GM18951 (cell line): ENCODE results near the gene PCNX2.
"Not testable (repeated sequence)": the region's sequence is repeated elsewhere in the genome, so short reads cannot be mapped to it uniquely, and the experiment has no call there.

Source experiments
- POLR2A ChIP-seq: IDR thresholded peaks from 4 replicates; pipeline ENCODE4 v1.6.1; 2011; ENCODE audit warnings: mild to moderate bottlenecking; ENCODE audit not compliant: insufficient read length, insufficient read depth; ENCODE audit errors: extremely low read depth
- in situ Hi-C: fragments of 300-500 bp; cut with MboI; formaldehyde crosslinking; loops from one replicate; pipeline ENCODE4 v1.12.0; 2022; ENCODE audit warnings: low sequenced_read_pairs, mixed read lengths, inconsistent platforms; ENCODE audit not compliant: unreplicated experiment

Gene PCNX2

DNA sequence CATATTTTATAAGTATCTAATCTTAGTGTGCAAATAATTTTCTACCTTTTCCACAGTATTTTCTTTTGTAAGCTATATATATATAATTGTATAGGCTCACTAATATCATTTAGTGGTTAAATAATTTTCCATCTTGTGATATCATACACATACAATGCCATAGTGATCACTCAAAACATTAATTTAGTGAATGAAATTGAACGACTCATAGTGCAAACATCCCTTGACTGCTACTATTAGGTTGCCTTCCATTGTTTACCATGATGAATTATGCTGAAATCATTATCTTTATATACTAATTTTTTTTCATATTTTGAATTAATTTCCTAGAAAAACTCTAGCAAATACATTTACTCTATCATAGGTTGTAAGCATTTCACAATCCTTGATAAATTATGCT lies 127.1 kb downstream of the PCNX2 start:
- no peak for TF ChIP-seq POLR2A
- in situ Hi-C loops = no loop called here

GRCh38 chr1:233166896-233167295 lies 128.6 kb downstream of the PCNX2 start:
- in situ Hi-C loops = no loop called here
- TF ChIP-seq POLR2A = no peak

DNA sequence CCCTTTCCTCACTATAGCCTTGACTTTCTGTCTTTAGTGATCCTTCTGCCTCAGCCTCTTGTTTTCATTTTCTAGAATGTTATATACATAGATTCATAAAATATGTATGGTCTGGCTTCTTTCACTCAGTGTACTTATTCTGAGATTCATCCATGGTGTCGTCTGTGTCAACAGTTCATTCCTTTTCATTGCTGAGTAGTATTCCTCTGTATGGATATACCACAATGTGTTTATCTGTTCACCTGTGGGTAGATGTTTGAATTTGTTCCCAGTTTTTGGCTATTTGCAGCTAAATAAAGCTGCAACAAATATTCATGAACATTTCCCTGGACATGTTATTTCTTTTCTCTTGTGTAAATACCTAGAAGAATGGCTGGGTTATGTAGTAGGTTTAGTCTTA lies 131.8 kb downstream of the PCNX2 start:
- no peak for TF ChIP-seq POLR2A
- in situ Hi-C loops = no loop called here

DNA sequence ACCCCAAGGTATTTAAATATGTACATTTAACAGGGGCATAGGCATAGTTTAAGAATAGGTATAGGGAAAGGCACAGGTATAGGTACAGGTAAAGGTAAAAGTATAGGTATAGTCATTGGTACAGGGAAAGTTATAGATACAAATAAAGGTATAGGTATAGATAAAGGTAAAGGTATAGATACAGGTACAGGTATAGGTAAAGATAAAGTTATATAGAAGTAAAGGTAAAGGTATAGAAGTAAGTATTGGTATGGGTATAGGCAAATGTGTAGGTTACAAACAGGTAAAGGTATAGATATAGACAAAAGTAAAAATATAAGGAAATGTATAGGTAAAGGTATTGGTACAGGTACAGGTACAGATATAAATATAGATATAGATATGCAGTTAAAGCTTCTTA lies 137.2 kb downstream of the PCNX2 start:
- no peak for TF ChIP-seq POLR2A
- in situ Hi-C loops = no loop called here

GRCh38 chr1:233157245-233157644 lies 138.3 kb downstream of the PCNX2 start:
- in situ Hi-C loops = no loop called here
- TF ChIP-seq POLR2A = no peak

DNA sequence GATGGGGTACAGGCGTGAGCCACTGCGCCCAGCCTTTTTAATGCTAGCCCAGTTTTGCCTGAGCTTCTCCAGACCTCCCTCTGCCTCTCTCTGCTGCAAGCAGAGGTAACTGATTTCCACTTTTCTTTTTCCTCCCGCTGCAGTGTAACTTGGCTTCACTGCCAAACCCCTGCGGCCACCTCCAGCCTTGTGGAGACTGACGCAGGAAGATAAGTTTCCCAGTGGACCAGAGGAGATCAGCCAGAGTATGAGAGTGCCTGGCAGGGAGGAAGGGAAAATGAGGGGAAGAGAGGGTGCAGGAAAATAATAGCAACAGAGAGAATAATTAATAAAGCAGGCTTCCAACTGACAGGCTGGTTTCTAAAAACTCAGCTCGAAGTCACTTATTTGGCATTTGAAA lies 143.7 kb downstream of the PCNX2 start:
- TF ChIP-seq POLR2A = no peak
- in situ Hi-C loops = no loop called here

DNA sequence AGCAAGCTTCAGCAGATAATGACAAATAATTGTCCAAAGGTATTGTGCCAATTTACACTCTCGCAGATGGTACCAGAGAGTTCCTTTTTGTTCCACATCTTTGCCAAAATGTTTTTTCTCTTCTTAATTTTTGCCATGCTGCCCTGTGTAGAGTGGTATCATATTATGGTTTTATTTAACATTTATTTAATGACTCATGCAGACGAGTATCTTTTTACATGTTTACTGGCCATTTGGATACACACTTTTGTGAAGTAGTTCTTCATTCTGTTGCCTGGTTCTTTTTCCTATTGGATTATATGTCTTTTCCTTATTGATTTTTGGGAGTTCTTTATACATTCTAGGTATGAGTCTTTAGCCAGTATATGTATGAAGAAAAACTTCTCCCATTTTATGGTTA lies 151.1 kb downstream of the PCNX2 start:
- no peak for TF ChIP-seq POLR2A
- in situ Hi-C loops = no loop called here

DNA sequence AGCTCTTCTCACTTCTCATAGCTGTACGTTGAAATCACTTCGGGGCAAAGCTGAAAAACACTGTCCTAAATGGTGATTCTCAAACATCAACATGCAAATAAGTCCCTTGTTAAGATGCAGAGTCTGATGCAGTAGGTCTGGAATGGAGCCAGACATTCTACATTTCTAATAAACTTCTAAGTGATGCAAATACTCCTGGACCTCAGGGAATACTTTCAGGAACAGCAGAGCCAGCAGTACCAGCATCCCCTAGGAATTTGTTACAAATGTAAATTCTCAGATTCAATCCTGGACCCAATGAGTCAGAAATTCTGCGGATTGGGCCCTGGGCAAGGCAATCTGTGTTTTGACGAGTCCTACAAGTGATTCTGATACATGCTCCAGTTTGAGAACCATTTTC lies 152.3 kb downstream of the PCNX2 start:
- no peak for TF ChIP-seq POLR2A
- in situ Hi-C loops = no loop called here

DNA sequence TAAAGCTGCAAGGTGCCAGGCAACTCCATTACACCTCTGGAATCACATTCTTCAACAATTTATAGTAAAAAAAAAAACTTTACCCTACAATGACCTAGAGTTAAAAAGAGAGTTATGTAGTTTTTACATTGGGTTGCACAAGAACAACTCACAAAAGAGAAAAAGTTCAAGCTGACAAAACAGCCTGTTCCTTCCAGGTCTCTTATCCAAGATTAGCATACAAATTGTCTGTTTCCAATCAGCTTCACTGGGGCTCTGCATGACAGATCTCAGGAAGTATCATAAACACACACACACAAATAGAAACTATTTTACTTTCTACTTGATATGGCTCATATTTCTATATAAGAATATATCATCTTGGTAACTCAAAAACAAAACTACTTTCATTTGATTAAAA lies 154.6 kb downstream of the PCNX2 start:
- in situ Hi-C loops = no loop called here
- TF ChIP-seq POLR2A = no peak

DNA sequence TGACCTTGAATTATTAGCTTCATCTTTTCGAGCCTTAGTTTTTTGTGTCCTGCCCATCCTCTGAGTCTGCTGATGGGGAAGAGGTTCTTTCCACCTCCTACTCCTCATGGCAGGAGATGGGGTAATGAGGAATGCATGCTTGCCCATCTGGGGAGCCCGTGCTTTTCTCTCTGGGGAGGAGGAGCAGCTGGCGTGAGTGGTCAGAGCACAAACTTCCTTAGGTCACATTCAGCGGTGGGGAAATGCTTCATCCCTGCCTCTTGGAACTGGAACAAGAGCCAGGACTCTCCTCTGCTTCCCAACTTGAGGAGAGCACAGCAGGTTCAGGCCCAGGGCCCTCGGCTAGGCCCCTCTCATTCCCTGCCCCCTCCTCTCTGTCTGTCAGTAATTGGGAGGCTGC lies 155.0 kb downstream of the PCNX2 start:
- in situ Hi-C loops = no loop called here

DNA sequence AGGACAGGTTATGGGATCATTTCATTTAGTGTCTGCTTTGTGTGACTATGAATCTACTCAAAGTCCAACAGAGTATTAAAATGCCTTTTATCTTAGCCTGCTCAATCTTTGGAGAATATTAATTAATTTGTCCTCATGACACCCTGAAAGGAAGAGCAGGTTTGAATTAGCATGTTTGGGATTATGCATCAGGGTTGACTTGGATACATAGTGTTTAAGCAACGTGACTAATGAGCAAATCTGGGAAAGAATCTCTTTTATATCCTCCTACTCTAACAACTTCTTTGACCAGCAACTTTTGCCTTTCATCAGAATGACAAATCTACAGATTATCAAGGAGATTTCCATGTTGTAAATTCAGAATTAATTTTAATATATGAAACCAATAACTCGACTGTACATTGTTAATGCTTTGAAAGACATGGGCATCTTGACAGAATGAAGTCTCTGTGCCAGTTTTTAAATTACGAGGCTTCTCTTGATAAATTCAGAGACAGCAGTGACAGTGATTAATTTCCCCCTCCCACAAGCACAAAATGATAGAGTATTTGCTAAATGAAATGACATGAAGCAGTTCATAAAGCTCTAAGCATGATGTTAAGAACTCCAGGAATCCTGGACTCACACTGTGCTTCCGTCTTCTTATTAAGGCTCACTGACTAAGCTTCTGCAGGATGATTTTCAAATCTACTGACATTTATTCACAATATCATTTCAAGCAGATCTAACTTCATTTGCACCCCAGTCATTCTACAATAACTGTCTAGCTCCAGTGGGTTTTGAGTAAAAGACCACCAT lies 156.5 kb downstream of the PCNX2 start:
- no peak for TF ChIP-seq POLR2A
- in situ Hi-C loops = no loop called here

More for the DNA sequence above, 155.0 kb downstream of the PCNX2 start:
- TF ChIP-seq POLR2A = no peak

DNA sequence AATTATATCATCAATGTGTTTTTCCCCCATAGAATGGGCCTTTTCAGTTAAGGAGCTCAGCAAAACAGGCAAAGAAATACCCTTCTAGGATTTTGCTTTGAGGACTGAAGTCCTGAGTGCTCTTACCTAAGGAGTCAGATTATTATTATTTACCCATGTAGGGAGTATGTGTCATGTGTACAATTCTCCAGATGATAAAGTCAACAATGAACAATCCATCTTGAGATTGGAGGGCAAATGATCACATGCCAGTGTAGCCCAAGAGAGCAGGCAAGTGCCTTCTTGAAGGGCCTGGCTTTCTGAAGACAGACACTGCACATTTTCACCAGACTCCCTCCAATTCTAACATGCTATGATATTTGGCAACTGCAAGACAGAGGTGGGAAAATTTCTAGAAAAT lies 159.7 kb downstream of the PCNX2 start:
- TF ChIP-seq POLR2A = no peak
- in situ Hi-C loops = no loop called here

- no peak for TF ChIP-seq POLR2A
- in situ Hi-C loops = no loop called here
Measured at GRCh38 chr1:233132445-233132844, 163.1 kb downstream of the PCNX2 start.

DNA sequence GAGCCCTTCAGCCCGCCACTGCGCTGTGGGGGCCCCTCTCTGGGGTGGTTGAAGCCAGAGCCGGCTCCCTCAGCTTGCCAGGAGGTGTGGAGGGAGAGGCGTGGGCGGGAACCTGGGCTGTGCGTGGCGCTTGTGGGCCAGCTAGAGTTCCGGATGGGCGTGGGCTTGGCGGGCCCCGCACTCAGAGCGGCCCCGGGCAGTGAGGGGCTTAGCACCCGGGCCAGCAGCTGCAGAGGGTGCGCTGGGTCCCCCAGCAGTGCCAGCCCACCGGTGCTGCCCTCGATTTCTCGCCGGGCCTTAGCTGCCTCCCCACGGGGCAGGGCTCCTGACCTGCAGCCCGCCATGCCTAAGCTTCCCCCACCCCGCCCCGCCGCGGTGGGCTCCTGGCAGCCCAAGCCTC lies 166.5 kb downstream of the PCNX2 start:
- in situ Hi-C loops = not testable (repeated sequence)

DNA sequence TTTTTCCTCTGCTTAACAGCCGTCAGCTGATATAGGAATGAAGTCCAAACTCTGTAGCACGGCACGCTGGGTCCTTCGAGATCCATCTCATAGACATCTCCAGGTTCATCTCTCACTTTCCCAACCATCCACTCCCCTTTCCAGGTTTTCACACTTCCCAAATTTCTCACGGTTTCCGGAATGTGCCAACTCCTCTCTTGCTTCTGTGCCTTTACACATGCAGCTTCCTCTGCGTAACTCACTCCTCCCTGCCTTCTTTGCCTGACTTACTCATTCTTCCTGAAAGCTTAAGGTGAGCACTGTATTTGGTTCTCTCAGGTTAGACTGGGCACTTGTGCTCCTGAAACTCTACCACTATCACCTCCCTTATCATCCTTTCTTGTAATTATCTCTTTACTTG lies 168.4 kb downstream of the PCNX2 start:
- in situ Hi-C loops = no loop called here

More for the DNA sequence above, 168.4 kb downstream of the PCNX2 start:
- no peak for TF ChIP-seq POLR2A
